T-helper 2 cell treated with Interferon-gamma antibody and Interleukin-4, amounts not matched to agents 5 μg/mL and 100 μg/mL, for 36 hours (primary cell): ENCODE measurements around the gene COL6A1.

Experiments used
- DNase-seq: peaks from one replicate; pipeline ENCODE4 v3.0.0; 2021; ENCODE audit warnings: low spot score
- H3K27ac Mint-ChIP-seq: one replicate; pipeline ENCODE4 v1.8.0; 2021; ENCODE audit warnings: mild to moderate bottlenecking, mixed read lengths
- H3K27me3 Mint-ChIP-seq: one replicate; pipeline ENCODE4 v1.8.0; 2021; ENCODE audit warnings: low read depth, mixed read lengths
- H3K36me3 Mint-ChIP-seq: one replicate; pipeline ENCODE4 v1.8.0; 2021; ENCODE audit warnings: low read depth, mixed read lengths
- H3K4me1 Mint-ChIP-seq: one replicate; pipeline ENCODE4 v1.8.0; 2021; ENCODE audit warnings: low read depth, mixed read lengths
- H3K4me3 Mint-ChIP-seq: one replicate; pipeline ENCODE4 v1.8.0; 2022; ENCODE audit warnings: mild to moderate bottlenecking, moderate library complexity, mixed read lengths
- H3K9me3 Mint-ChIP-seq: one replicate; pipeline ENCODE4 v1.8.0; 2021; ENCODE audit warnings: mixed read lengths

Gene COL6A1

DNA sequence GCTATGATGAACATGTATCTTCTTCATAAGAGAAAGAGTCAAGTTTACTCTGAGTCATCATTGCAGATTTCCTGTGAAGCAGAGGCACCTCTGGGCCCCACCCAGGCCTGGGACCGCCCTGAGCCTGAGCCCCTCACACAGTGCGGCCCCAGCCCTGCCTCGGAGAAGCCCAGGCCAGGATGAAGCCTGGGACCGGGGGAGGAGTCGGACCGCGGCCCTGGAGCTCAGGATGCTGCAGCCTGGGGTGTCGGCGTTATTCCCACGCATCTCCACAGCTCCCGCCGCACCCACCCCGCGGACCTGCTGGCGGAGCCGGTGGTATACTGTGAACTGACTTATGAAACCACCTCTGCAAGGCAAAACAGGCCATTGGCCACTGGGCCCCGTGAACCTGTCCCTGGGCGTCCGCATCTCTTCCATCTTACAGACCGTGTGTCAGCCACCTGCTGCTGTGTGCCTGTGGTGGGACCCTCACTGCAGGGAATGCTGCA lies 2.4 kb upstream of the COL6A1 start:
- Mint-ChIP-seq H3K36me3 (no peaks in the 10 kb centered on the region), H3K9me3 (no peaks in the 10 kb centered on the region), H3K27me3 (peaks cover 37% of the 10 kb centered on the region), H3K4me3 (no peak overlapping the region), H3K4me1 (no peaks in the 10 kb centered on the region), H3K27ac (no peak overlapping the region)
- no peak for DNase-seq

DNA sequence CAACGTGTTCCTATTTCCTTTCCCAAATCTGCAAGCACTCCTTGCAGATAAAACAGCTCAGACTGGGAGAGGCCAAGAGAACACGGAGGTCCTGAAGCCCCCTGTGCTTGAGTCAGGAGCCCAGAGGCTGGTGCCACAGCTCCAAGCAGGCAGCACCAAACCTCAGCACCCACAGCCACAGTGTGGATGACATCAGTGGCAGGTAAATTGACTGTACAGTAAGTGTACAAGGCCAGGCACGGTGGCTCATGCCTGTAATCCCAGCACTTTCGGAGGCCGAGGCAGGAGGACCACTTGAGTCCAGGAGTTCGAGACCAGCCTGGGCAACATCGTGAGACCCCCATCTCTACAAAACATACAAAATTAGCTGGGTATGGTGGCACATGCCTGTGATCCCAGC lies 1.9 kb upstream of the COL6A1 start:
- Mint-ChIP-seq H3K9me3 (no peaks in the 10 kb centered on the region), H3K36me3 (no peaks in the 10 kb centered on the region), H3K27ac (no peak overlapping the region), H3K27me3 (peaks cover 32% of the 10 kb centered on the region), H3K4me3 (no peak overlapping the region), H3K4me1 (no peaks in the 10 kb centered on the region)
- DNase-seq, result no peak

DNA sequence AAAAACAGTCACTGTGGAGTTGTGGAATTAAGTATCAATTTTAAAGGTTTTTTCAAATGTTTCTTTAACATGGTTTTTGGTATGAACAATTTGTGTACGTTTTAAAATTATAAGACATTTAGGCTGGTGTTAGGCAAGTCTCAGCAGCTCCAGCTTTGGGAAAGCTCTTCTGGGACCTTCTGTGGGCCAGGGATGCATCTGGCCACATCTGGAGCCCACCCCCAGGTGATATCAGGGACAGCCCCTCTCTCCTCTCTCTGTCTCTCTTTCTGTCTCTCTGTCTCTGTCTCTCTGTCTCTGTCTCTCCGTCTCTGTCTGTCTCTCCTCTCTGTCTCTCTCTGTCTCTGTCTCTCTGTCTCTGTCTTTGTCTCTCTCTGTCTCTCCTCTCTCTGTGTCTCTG lies 1.3 kb upstream of the COL6A1 start:
- H3K4me3 Mint-ChIP-seq, result no peak overlapping the region
- no peaks in the 10 kb centered on the region for H3K9me3 Mint-ChIP-seq
- H3K27me3 Mint-ChIP-seq, result peaks cover 26% of the 10 kb centered on the region
- DNase-seq, result no peak
- H3K27ac Mint-ChIP-seq, result no peak overlapping the region
- H3K36me3 Mint-ChIP-seq, result no peaks in the 10 kb centered on the region
- no peaks in the 10 kb centered on the region for H3K4me1 Mint-ChIP-seq

DNA sequence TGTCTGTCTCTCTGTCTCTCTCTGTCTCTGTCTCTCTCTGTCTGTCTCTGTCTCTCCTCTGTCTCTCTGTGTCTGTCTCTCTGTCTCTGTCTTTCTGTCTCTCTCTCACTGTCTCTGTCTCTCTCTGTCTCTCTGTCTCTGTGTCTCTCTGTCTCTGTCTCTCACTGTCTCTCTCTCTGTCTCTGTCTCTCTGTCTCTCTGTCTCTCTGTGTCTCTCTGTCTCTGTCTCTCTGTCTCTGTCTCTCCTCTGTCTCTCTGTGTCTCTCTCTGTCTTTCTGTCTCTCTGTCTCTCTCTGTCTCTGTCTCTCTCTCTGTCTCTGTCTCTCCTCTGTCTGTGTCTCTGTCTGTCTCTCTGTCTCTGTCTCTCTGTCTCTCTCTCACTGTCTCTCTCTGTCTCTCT lies 873 bp upstream of the COL6A1 start:
- no peak overlapping the region for H3K4me3 Mint-ChIP-seq
- no peaks in the 10 kb centered on the region for H3K9me3 Mint-ChIP-seq
- H3K27ac Mint-ChIP-seq, result no peak overlapping the region
- H3K4me1 Mint-ChIP-seq, result no peaks in the 10 kb centered on the region
- peaks cover 22% of the 10 kb centered on the region for H3K27me3 Mint-ChIP-seq
- DNase-seq, result no peak
- H3K36me3 Mint-ChIP-seq, result no peaks in the 10 kb centered on the region

DNA sequence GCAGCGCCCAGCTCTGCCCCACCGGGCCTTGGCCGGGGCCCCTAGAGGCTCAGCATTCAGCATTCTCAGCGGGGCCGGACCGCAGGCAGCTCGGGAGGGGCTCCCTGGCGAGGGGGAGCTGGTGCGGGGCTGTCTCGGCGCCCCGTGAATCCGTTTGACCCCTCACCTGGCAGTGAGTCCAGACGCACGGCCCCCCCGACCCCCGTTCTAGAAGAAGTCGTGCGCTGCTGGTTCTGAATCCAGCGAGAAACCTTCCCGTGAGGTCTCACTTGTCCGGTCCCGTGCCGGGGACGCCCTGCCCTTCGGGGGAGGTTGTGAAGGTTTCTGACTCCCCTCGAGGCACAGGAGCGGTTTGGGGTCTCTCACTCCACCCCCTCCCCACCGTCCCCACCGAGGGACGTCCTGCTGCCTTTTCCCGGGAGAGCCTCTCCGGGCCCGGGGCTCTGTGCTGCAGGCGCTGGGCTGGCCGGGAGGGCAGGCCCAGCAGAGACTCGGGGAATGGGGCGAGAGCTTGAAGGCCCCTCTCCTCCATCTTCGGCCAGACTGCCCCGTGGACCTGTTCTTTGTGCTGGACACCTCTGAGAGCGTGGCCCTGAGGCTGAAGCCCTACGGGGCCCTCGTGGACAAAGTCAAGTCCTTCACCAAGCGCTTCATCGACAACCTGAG lies 655 bp downstream of the COL6A1 start:
- Mint-ChIP-seq H3K27me3 (peaks cover 12% of the 10 kb centered on the region), H3K36me3 (no peaks in the 10 kb centered on the region), H3K4me1 (no peaks in the 10 kb centered on the region), H3K9me3 (no peaks in the 10 kb centered on the region), H3K27ac (no peak overlapping the region), H3K4me3 (peak overlapping the region; percentile 48)
- DNase-seq, result no peak

DNA sequence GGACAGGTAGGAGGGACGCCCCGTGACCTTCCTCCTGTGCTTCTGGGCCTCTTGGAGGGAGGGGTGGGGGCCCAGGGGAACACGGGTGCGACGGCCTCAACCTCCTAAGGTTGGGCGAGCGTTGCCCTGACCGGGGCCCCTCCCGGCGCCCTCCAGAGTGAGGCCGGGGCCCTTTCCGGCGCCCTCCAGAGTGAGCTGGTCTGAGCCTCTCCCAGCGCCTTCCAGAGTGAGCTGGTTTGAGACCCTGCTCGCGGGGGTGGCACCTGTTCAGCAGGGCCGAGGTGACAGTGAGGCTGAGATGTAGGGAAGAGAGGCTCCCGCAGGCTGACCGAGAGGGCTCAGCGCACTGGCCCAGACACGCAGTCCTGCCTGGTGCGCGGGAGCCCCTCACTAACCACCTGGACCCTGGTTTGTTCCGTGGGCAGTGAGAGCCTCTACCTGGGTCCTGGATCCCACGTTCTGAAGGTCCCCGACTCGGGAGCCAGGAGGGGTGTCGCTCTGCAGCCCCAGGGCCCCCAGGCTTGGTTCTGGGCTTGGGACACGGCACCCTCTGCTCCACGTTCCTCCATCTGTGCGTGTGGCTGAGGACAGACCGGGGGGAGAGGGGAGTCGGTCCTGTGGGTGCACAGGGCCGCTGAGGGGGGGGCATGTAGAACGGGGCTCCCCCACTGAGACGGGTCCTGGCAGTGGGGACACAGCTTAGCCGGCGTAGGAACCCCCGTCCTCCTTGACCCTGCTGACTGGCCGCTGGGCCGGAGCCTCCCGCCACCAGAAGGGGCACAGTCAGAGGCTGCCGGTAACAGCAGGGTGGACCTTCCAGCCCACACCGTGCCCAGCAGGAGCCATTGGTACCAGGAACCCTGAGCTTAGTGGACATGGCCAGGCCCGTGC lies 1.4 kb downstream of the COL6A1 start:
- Mint-ChIP-seq H3K27ac (no peak overlapping the region), H3K36me3 (no peaks in the 10 kb centered on the region), H3K9me3 (no peaks in the 10 kb centered on the region), H3K4me3 (peak overlapping the region; percentile 48), H3K27me3 (peaks cover 12% of the 10 kb centered on the region), H3K4me1 (no peaks in the 10 kb centered on the region)
- no peak for DNase-seq

DNA sequence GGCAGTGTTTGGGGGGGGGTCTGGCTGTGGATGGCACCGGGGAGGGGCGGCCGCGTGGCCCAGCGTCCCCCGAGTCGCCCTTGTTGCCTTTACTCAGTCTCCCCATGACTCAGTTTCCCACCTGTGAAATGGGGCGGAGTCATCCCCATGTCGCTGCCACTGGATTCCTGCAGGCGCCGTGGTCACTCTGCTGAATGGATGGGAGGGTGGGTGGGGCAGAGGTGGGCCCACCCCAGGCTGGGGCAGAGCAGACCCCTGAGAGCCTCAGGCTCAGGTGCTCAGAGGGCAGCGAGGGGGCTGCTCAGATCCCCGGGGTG lies 2.0 kb downstream of the COL6A1 start:
- Mint-ChIP-seq H3K9me3 (no peaks in the 10 kb centered on the region), H3K36me3 (no peaks in the 10 kb centered on the region), H3K27me3 (peaks cover 8% of the 10 kb centered on the region), H3K4me3 (no peak overlapping the region), H3K27ac (no peak overlapping the region), H3K4me1 (no peaks in the 10 kb centered on the region)
- no peak for DNase-seq

DNA sequence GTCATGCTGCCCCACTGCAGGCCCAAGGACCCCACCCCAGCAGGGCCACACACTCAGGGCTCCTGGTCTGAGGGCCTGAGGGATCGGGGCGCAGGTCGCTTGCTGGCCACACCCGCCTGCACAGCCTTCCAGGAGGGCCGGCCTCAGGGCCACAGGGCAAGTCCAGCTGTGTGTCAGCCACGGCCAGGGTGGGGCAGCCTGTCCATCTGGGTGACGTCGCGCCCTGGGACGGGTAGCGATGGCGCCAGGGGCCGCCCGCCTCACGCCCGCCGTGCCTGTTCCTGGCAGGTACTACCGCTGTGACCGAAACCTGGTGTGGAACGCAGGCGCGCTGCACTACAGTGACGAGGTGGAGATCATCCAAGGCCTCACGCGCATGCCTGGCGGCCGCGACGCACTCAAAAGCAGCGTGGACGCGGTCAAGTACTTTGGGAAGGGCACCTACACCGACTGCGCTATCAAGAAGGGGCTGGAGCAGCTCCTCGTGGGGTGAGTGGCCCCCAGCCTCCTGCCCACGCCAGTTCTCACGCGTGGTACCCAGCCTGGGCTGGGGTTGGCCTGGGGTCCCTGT lies 2.5 kb downstream of the COL6A1 start:
- Mint-ChIP-seq H3K9me3 (no peaks in the 10 kb centered on the region), H3K36me3 (no peaks in the 10 kb centered on the region), H3K4me1 (no peaks in the 10 kb centered on the region), H3K27me3 (peaks cover 6% of the 10 kb centered on the region), H3K27ac (no peak overlapping the region), H3K4me3 (no peak overlapping the region)
- DNase-seq, result no peak

DNA sequence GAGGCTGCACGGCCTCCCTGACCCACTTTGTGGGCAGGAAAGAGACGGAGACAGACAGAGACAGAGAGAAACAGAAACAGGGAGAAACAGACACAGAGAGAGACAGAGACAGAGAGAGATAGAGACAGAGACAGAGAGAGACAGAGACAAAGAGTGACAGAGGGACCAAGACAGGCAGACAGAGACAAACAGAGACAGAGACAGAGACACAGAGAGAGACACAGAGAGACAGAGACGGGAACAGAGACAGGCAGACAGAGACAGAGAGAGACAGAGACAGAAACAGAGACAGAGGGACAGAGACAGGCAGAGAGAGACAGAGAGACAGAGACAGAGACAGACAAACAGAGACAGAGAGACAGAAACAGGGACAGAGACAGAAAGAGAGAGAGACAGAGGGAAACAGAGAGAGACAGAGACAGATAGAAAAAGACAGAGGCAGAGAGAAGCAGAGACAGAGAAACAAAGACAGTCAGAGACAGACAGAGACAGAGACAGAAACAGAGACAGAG lies 3.1 kb downstream of the COL6A1 start:
- no peaks in the 10 kb centered on the region for H3K4me1 Mint-ChIP-seq
- no peak overlapping the region for H3K27ac Mint-ChIP-seq
- H3K27me3 Mint-ChIP-seq, result peaks cover 3% of the 10 kb centered on the region
- H3K9me3 Mint-ChIP-seq, result no peaks in the 10 kb centered on the region
- no peak for DNase-seq
- H3K4me3 Mint-ChIP-seq, result no peak overlapping the region
- H3K36me3 Mint-ChIP-seq, result no peaks in the 10 kb centered on the region

DNA sequence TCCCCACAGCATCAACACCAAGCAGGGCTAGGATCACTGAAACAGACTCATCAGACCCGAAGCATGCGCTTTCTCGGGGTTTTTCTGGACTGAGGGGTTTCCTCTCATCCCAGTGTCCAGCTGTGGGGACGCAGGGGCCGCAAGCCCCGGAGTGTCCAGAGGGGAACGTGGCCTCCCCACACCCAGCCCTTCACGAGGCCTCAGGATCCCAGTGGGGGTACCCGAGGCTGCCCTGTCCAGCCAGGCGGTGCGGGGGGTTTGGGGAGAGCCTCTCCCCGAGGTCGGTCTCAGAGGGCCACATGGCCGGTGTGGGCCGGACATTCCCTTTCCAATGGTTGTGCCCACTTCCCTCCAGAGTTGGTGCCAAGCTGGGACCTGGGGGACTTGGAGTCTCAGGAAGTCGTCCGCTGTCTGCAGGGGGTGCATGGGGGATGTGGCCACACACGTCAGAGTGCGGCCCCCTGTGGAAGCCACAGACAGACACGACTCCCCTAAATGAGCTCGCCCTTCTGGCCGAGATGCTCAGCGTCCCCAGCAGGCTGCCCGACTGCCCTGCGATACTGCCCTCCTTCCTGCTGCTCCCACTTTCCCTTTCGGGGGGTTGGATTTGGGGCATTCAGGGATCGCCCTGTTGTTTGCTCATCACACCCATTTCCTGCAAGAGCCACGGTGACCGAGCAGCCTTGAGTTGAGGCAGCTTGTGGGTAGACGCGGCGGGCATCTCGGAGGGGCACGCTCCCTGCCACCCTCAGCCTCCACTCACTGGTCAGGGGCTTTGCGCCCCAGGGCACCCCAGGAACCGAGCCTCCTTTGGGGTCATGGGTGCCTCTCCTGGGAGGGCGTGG lies 4.1 kb downstream of the COL6A1 start:
- H3K27me3 Mint-ChIP-seq, result peaks cover 2% of the 10 kb centered on the region
- no peaks in the 10 kb centered on the region for H3K36me3 Mint-ChIP-seq
- H3K9me3 Mint-ChIP-seq, result no peaks in the 10 kb centered on the region
- no peaks in the 10 kb centered on the region for H3K4me1 Mint-ChIP-seq
- DNase-seq, result no peak
- H3K27ac Mint-ChIP-seq, result no peak overlapping the region
- H3K4me3 Mint-ChIP-seq, result no peak overlapping the region

DNA sequence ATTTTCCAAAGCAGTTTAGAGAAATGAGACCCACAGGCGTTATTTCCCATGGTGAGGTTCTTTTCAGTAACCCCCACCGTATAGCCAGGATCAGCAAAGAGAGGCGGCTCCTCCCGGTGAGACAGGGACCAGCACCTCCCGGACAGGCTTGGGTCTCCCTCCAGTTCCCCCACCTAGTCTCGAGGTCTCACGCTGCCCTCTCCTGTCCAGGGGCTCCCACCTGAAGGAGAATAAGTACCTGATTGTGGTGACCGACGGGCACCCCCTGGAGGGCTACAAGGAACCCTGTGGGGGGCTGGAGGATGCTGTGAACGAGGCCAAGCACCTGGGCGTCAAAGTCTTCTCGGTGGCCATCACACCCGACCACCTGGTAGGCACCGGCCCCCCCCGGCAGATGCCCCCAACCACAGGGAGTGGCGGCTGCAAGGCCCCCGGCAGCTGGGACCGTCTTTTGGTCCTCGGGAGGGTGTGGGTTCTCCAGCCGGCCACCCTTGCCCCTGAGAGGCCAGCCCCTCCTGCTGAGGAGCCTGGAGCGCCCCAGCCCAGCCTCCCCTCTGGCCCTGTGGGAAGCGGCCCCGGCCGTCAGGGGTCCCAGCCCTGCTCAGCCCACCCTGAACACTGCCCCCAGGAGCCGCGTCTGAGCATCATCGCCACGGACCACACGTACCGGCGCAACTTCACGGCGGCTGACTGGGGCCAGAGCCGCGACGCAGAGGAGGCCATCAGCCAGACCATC lies 4.9 kb downstream of the COL6A1 start:
- Mint-ChIP-seq H3K27ac (no peak overlapping the region), H3K4me1 (no peaks in the 10 kb centered on the region), H3K4me3 (no peak overlapping the region), H3K36me3 (no peaks in the 10 kb centered on the region), H3K27me3 (peaks cover 2% of the 10 kb centered on the region), H3K9me3 (no peaks in the 10 kb centered on the region)
- DNase-seq, result no peak

DNA sequence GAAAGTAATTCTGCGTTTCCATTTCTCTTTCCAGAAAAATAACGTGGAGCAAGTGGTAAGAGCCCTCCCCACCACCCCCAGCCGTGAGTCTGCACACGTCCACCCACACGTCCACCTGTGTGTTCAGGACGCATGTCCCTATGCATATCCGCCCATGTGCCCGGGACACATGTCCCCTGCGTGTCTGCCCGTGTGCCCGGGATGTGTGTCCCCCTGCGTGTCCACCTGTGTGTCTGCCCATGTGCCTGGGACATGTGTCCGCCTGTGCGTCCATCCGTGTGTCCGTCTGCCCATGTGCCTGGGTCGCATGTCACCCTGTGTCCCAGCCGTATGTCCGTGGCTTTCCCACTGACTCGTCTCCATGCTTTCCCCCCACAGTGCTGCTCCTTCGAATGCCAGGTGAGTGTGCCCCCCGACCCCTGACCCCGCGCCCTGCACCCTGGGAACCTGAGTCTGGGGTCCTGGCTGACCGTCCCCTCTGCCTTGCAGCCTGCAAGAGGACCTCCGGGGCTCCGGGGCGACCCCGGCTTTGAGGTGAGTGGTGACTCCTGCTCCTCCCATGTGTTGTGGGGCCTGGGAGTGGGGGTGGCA lies 5.6 kb downstream of the COL6A1 start:
- no peak for DNase-seq
- no peaks in the 10 kb centered on the region for H3K4me1 Mint-ChIP-seq
- H3K9me3 Mint-ChIP-seq, result no peaks in the 10 kb centered on the region
- no peak overlapping the region for H3K4me3 Mint-ChIP-seq
- H3K36me3 Mint-ChIP-seq, result no peaks in the 10 kb centered on the region
- H3K27ac Mint-ChIP-seq, result no peak overlapping the region
- peaks cover 2% of the 10 kb centered on the region for H3K27me3 Mint-ChIP-seq
